ENCODE results near the gene TNS3. TPM values are rescaled to one million over a fixed set of nuclear protein-coding genes. Genes with fewer than 3 reads are reported as not detected.

Gene TNS3
- polyA plus RNA-seq, 3 donors = 5.2 to 30.3 (median 7.9) TPM

GRCh38 chr7:47537716-47538675 is 43.9 kb downstream of the TNS3 start:
- Histone ChIP-seq H3K79me2 (ENCODE audit: insufficient read depth, low read length) (peaks cover 96% of the 10 kb centered on the region), H3K9ac (ENCODE audit: insufficient read depth, low read length, poor library complexity, severe bottlenecking) (no peak overlapping the region), H3K4me3 (replicated peaks in 1 of 3; ENCODE audit: low read depth in 2 of 3, low read length in 3 of 3) (peak overlapping the region in 1 of 3 experiments; percentile 36), H3K4me1 (ENCODE audit: control insufficient read depth in 1 of 2, insufficient read depth in 2 of 2, low read length in 2 of 2) (peaks cover 7 to 12% of the 10 kb centered on the region in 2 donors), H3K36me3 (replicated peaks in 1 of 2; ENCODE audit: control insufficient read depth in 1 of 2, insufficient read depth in 2 of 2, low read length in 2 of 2) (peaks cover 0 to 33% of the 10 kb centered on the region in 2 donors), H4K20me1 (ENCODE audit: insufficient read depth, low read length) (peaks cover 98% of the 10 kb centered on the region), H3K27me3 (ENCODE audit: control insufficient read depth in 2 of 2, insufficient read depth in 2 of 2, low read length in 2 of 2) (peaks cover 0 to 16% of the 10 kb centered on the region in 2 donors), H3K27ac (ENCODE audit: low read depth in 1 of 2, low read length in 2 of 2) (no peak overlapping the region), H2AFZ (ENCODE audit: insufficient read depth, low read depth, low read length, poor library complexity, severe bottlenecking) (no peak overlapping the region), H3K9me3 (replicated peaks in 1 of 2; ENCODE audit: control insufficient read depth in 1 of 2, insufficient read depth in 1 of 2, low read length in 2 of 2) (peaks cover 0 to 4% of the 10 kb centered on the region in 2 donors), H3K4me2 (replicated peaks; ENCODE audit: extremely low read depth, low read length, poor library complexity, severe bottlenecking) (peak overlapping the region; percentile 48)
- Mint-ChIP-seq H3K36me3 (peaks cover 60 to 64% of the 10 kb centered on the region in 2 donors), H3K27me3 (ENCODE audit: low read depth in 3 of 3) (peaks cover 17 to 30% (median 24%) of the 10 kb centered on the region in 3 donors), H3K4me3 (peak overlapping the region; percentile 43 to 76), H3K9me3 (peaks cover 0 to 12% (median 7%) of the 10 kb centered on the region in 7 donors), H3K4me1 (peaks cover 50% of the 10 kb centered on the region), H3K27ac (no peak overlapping the region)
- DNase-seq = no peak
- 89% methylated on average over 13 of the region's 17 CpGs for WGBS (ENCODE audit: insufficient coverage)
- no peak for TF ChIP-seq CTCF (IDR thresholded peaks at IDR 0.05)
- intact Hi-C loops (cut with micrococcal nuclease) = no loop called here

GRCh38 chr7:47536661-47537611 is 45.0 kb downstream of the TNS3 start:
- Histone ChIP-seq H3K27ac (ENCODE audit: low read depth in 1 of 2, low read length in 2 of 2) (no peak overlapping the region), H3K79me2 (ENCODE audit: insufficient read depth, low read length) (peaks cover 95% of the 10 kb centered on the region), H3K9ac (ENCODE audit: insufficient read depth, low read length, poor library complexity, severe bottlenecking) (no peak overlapping the region), H3K27me3 (ENCODE audit: control insufficient read depth in 2 of 2, insufficient read depth in 2 of 2, low read length in 2 of 2) (peaks cover 0 to 16% of the 10 kb centered on the region in 2 donors), H3K4me1 (ENCODE audit: control insufficient read depth in 1 of 2, insufficient read depth in 2 of 2, low read length in 2 of 2) (peaks cover 7 to 12% of the 10 kb centered on the region in 2 donors), H3K4me2 (replicated peaks; ENCODE audit: extremely low read depth, low read length, poor library complexity, severe bottlenecking) (peak overlapping the region; percentile 48), H3K9me3 (replicated peaks in 1 of 2; ENCODE audit: control insufficient read depth in 1 of 2, insufficient read depth in 1 of 2, low read length in 2 of 2) (peaks cover 0 to 4% of the 10 kb centered on the region in 2 donors), H3K36me3 (replicated peaks in 1 of 2; ENCODE audit: control insufficient read depth in 1 of 2, insufficient read depth in 2 of 2, low read length in 2 of 2) (peaks cover 0 to 32% of the 10 kb centered on the region in 2 donors), H2AFZ (ENCODE audit: insufficient read depth, low read depth, low read length, poor library complexity, severe bottlenecking) (no peak overlapping the region), H3K4me3 (replicated peaks in 1 of 3; ENCODE audit: low read depth in 2 of 3, low read length in 3 of 3) (peak overlapping the region in 1 of 3 experiments; percentile 36), H4K20me1 (ENCODE audit: insufficient read depth, low read length) (peaks cover 96% of the 10 kb centered on the region)
- peaks cover 0 to 12% (median 7%) of the 10 kb centered on the region in 7 donors for H3K9me3 Mint-ChIP-seq
- H3K4me3 Mint-ChIP-seq = peak overlapping the region; percentile 43 to 76
- peaks cover 17 to 30% (median 24%) of the 10 kb centered on the region in 3 donors for H3K27me3 Mint-ChIP-seq (ENCODE audit: low read depth in 3 of 3)
- H3K4me1 Mint-ChIP-seq = peaks cover 50% of the 10 kb centered on the region
- no peak for TF ChIP-seq CTCF (IDR thresholded peaks at IDR 0.05)
- DNase-seq = no peak
- H3K27ac Mint-ChIP-seq = peak overlapping the region in 1 of 7 donors; percentile 10
- intact Hi-C loops (cut with micrococcal nuclease) = no loop called here
- 34% methylated on average over 89 of the region's 96 CpGs for WGBS (ENCODE audit: insufficient coverage)
- peaks cover 58 to 59% of the 10 kb centered on the region in 2 donors for H3K36me3 Mint-ChIP-seq

Measured in CD14-positive monocyte (primary cell).